ENCODE data around the gene OPN4. TPM values are rescaled to one million over a fixed set of nuclear protein-coding genes. Genes with fewer than 3 reads are reported as not detected.

OPN4 gene
- total and polyA plus RNA-seq, 2 experiments from 2014 or later = not detected

DNA sequence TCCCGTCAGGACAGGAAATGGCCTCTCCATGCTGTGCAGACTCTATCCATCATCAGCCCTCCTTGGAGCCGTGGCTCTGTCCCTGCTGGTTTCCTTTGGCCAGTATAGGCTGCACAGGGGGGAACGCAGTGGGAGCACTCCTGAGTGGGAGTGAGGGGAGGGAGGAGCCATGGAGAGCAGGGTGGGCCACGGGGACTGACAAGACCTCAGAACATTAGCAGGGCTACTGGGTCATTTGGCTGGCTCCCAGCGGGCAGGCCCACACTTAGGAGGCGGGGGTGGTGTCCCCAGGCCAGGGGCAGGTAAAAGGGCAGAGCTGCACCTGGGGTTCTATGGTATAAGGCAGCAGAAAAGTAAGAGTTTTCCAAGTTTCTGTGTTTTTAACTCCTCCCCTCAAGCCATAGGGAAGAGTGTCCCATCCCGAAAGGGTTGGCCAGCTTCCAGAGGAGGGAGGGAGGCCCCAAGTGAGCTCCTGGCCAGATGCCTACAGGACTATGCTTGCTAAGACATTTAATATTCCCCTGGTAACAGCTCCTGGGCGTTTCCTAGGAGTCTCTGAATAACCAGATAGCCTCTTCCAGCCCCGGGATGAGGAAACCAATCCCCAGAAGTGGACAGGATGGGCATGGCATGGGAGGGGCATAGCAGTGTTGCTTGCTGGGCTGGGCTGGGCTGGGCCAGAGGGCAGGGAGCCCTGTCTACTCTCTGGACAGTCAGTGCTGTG, 5.5 kb upstream of the OPN4 start:
- TF ChIP-seq, protein P1, sequence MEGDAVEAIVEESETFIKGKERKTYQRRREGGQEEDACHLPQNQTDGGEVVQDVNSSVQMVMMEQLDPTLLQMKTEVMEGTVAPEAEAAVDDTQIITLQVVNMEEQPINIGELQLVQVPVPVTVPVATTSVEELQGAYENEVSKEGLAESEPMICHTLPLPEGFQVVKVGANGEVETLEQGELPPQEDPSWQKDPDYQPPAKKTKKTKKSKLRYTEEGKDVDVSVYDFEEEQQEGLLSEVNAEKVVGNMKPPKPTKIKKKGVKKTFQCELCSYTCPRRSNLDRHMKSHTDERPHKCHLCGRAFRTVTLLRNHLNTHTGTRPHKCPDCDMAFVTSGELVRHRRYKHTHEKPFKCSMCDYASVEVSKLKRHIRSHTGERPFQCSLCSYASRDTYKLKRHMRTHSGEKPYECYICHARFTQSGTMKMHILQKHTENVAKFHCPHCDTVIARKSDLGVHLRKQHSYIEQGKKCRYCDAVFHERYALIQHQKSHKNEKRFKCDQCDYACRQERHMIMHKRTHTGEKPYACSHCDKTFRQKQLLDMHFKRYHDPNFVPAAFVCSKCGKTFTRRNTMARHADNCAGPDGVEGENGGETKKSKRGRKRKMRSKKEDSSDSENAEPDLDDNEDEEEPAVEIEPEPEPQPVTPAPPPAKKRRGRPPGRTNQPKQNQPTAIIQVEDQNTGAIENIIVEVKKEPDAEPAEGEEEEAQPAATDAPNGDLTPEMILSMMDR (IDR thresholded peaks at IDR 0.05; ENCODE audit: poor library complexity) = no peak
- TF ChIP-seq EZH2 (IDR thresholded peaks at IDR 0.05; ENCODE audit: borderline replicate concordance) (no peak), EZH2phosphoT487 (IDR thresholded peaks at IDR 0.05; ENCODE audit: low read depth, severe bottlenecking, unreplicated experiment) (no peak)
- Histone ChIP-seq H3K27ac (no peak overlapping the region), H3K79me2 (no peaks in the 10 kb centered on the region), H3K27me3 (no peaks in the 10 kb centered on the region), H4K20me1 (ENCODE audit: insufficient read depth, poor library complexity, severe bottlenecking) (no peaks in the 10 kb centered on the region), H3K9me3 (ENCODE audit: low read depth) (no peaks in the 10 kb centered on the region), H3K4me1 (ENCODE audit: insufficient read depth) (peaks cover 21% of the 10 kb centered on the region), H2AFZ (no peak overlapping the region), H3K4me3 (no peak overlapping the region), H3K4me2 (no peak overlapping the region), H3K36me3 (replicated peaks; ENCODE audit: insufficient read depth, low read depth) (no peaks in the 10 kb centered on the region), H3K9me2 (replicated peaks; ENCODE audit: insufficient read depth) (no peaks in the 10 kb centered on the region)
- 74% methylated on average over 9 of the region's 9 CpGs for WGBS (ENCODE audit: low lambda C conversion rate, missing lambda C conversion rate)
- DNase-seq (ENCODE audit: low spot score) = peak; percentile 78

DNA sequence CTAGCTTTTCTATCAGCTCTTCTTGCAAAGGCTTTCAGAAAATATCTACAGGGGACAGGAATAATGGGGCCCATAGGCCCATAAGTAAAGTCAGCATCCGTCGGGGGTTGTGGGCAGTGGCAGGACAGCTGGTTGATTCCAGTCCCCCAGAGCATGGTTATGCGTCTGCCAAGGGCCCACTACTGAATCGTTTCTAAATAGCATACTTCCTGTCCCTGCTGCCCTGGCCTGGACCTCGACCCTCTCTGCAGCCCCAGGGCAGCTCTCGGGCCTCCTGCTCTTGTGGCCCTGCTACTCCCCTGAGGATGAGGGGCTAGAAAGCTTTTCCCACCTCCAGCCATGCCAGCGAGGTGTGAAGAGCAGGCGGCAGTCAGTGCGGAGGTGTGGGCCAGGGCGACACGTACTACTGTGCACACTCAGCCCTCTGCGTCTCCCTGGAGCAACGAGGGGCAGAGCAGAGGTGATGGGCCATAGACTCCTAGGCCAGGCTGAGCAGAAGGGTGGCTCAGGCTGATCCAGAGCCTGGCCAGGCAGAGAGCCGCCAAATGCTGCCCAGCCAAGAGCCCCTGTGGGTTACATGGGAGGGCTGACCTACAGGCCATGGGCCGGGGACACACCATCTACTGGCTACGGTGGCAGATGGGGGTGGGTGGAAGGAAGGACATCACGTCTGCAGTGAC, 4.7 kb upstream of the OPN4 start:
- TF ChIP-seq, protein P1 (IDR thresholded peaks at IDR 0.05; ENCODE audit: poor library complexity) = no peak
- no peak for TF ChIP-seq EZH2 (IDR thresholded peaks at IDR 0.05; ENCODE audit: borderline replicate concordance)
- no peak for TF ChIP-seq EZH2phosphoT487 (IDR thresholded peaks at IDR 0.05; ENCODE audit: low read depth, severe bottlenecking, unreplicated experiment)
- Histone ChIP-seq H2AFZ (no peak overlapping the region), H3K27ac (no peak overlapping the region), H3K9me3 (ENCODE audit: low read depth) (no peaks in the 10 kb centered on the region), H3K36me3 (replicated peaks; ENCODE audit: insufficient read depth, low read depth) (no peaks in the 10 kb centered on the region), H3K79me2 (no peaks in the 10 kb centered on the region), H4K20me1 (ENCODE audit: insufficient read depth, poor library complexity, severe bottlenecking) (no peaks in the 10 kb centered on the region), H3K4me2 (no peak overlapping the region), H3K4me3 (no peak overlapping the region), H3K27me3 (no peaks in the 10 kb centered on the region), H3K9me2 (replicated peaks; ENCODE audit: insufficient read depth) (no peaks in the 10 kb centered on the region), H3K4me1 (ENCODE audit: insufficient read depth) (peaks cover 21% of the 10 kb centered on the region)
- no peak for DNase-seq (ENCODE audit: low spot score)
- WGBS (ENCODE audit: low lambda C conversion rate, missing lambda C conversion rate) = 88% methylated on average over 17 of the region's 17 CpGs

DNA sequence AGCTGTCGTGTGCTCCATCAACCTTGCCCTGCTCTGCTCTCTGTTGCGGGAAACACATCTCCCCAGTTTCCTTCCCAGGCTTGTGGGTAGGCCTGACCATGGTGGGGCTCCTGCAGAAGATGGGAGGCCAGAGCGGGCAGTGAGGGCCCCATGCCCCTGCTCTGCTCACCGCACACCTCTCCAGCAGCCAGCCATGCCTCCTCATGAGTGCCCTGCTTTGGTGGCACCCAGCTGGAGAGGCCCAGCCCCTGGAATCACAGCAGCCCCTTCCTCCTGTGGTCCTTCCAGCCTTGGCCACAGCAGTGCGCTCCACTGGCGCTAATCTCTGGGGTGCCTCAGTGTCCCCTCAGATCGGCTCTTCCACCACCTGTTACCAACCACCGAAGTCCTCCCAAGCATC, 4.2 kb upstream of the OPN4 start:
- Histone ChIP-seq H3K4me1 (ENCODE audit: insufficient read depth) (peaks cover 21% of the 10 kb centered on the region), H3K4me3 (no peak overlapping the region), H2AFZ (no peak overlapping the region), H3K4me2 (no peak overlapping the region), H3K79me2 (no peaks in the 10 kb centered on the region), H4K20me1 (ENCODE audit: insufficient read depth, poor library complexity, severe bottlenecking) (no peaks in the 10 kb centered on the region), H3K27ac (no peak overlapping the region), H3K27me3 (no peaks in the 10 kb centered on the region), H3K36me3 (replicated peaks; ENCODE audit: insufficient read depth, low read depth) (no peaks in the 10 kb centered on the region), H3K9me3 (ENCODE audit: low read depth) (no peaks in the 10 kb centered on the region), H3K9me2 (replicated peaks; ENCODE audit: insufficient read depth) (no peaks in the 10 kb centered on the region)
- TF ChIP-seq EZH2phosphoT487 (IDR thresholded peaks at IDR 0.05; ENCODE audit: low read depth, severe bottlenecking, unreplicated experiment) (no peak), EZH2 (IDR thresholded peaks at IDR 0.05; ENCODE audit: borderline replicate concordance) (no peak)
- TF ChIP-seq, protein P1 (IDR thresholded peaks at IDR 0.05; ENCODE audit: poor library complexity) = no peak
- DNase-seq (ENCODE audit: low spot score) = no peak
- whole genome bisulfite sequencing (ENCODE audit: low lambda C conversion rate, missing lambda C conversion rate) = 96% methylated on average over 8 of the region's 8 CpGs
